ENCODE results near the gene WDR70. TPM values are rescaled to one million over a fixed set of nuclear protein-coding genes. Genes with fewer than 3 reads are reported as not detected.

Gene WDR70
- total RNA-seq, 4 donors from 2014 or later: 30.3 to 33.6 (median 32.6) TPM

GRCh38 chr5:37400501-37400900 lies 21.4 kb downstream of the WDR70 start:
- TF ChIP-seq CTCF (IDR thresholded peaks at IDR 0.05; ENCODE audit: low read depth): no peak

- no peak for TF ChIP-seq CTCF (IDR thresholded peaks at IDR 0.05; ENCODE audit: low read depth)
Measured at GRCh38 chr5:37412515-37412914, 33.4 kb downstream of the WDR70 start.

GRCh38 chr5:37417347-37417746 lies 38.2 kb downstream of the WDR70 start:
- no peak for TF ChIP-seq CTCF (IDR thresholded peaks at IDR 0.05; ENCODE audit: low read depth)

GRCh38 chr5:37424441-37424840 lies 45.3 kb downstream of the WDR70 start:
- no peak for TF ChIP-seq CTCF (IDR thresholded peaks at IDR 0.05; ENCODE audit: low read depth)

- no peak for TF ChIP-seq CTCF (IDR thresholded peaks at IDR 0.05; ENCODE audit: low read depth)
Measured at GRCh38 chr5:37428044-37428443, 48.9 kb downstream of the WDR70 start.

GRCh38 chr5:37435261-37435660 lies 56.1 kb downstream of the WDR70 start:
- TF ChIP-seq CTCF (IDR thresholded peaks at IDR 0.05; ENCODE audit: low read depth): no peak

GRCh38 chr5:37436146-37436934 lies 57.2 kb downstream of the WDR70 start:
- TF ChIP-seq CTCF (IDR thresholded peaks at IDR 0.05; ENCODE audit: low read depth): no peak

Data from subcutaneous adipose tissue (tissue), 4 donors.